ENCODE data around the gene SGMS1. TPM values are rescaled to one million over a fixed set of nuclear protein-coding genes. Genes with fewer than 3 reads are reported as not detected.
A peak's percentile ranks its signal among the peaks of the same experiment; 100 is the strongest.

SGMS1 gene
- total RNA-seq, 4 donors from 2014 or later = 64.3 to 132 (median 87.0) TPM

GRCh38 chr10:50417486-50417885 is 206.3 kb downstream of the SGMS1 start:
- 26% methylated on average over 6 of the region's 6 CpGs for WGBS
- DNase-seq (ENCODE audit: extremely low spot score) = no peak
- TF ChIP-seq POLR2A (IDR thresholded peaks at IDR 0.05; ENCODE audit: low read depth) (no peak), CTCF (IDR thresholded peaks at IDR 0.05) (no peak), POLR2AphosphoS5 (IDR thresholded peaks at IDR 0.05) (no peak), EP300 (IDR thresholded peaks at IDR 0.05) (no peak)
- no peaks in the 10 kb centered on the region for H3K36me3 ChIP-seq
- H3K4me1 ChIP-seq = peaks cover 23 to 47% (median 39%) of the 10 kb centered on the region in 4 donors
- H3K27ac ChIP-seq (replicated peaks in 1 of 4) = peak overlapping the region; percentile 80 to 88 (median 82)
- H3K4me3 ChIP-seq = peak overlapping the region; percentile 73 to 89 (median 77)
- no peaks in the 10 kb centered on the region for H3K9me3 ChIP-seq
- H3K27me3 ChIP-seq = no peaks in the 10 kb centered on the region
- intact Hi-C loops (cut with DNase I) = loop anchor here (5.0 kb wide), 4 partner anchors 45 to 205 kb away; partner anchors contain the start of gene SGMS1

- peaks cover 23 to 51% (median 33%) of the 10 kb centered on the region in 4 donors for H3K4me1 ChIP-seq
- H3K4me3 ChIP-seq = peak overlapping the region; percentile 73 to 89 (median 77)
- no peaks in the 10 kb centered on the region for H3K36me3 ChIP-seq
- no peak overlapping the region for H3K27ac ChIP-seq (replicated peaks in 1 of 4)
- TF ChIP-seq POLR2A (IDR thresholded peaks at IDR 0.05; ENCODE audit: low read depth) = no peak
- TF ChIP-seq CTCF (IDR thresholded peaks at IDR 0.05) = no peak
- no peak for TF ChIP-seq EP300 (IDR thresholded peaks at IDR 0.05)
- TF ChIP-seq POLR2AphosphoS5 (IDR thresholded peaks at IDR 0.05) = no peak
- no peaks in the 10 kb centered on the region for H3K27me3 ChIP-seq
- 61% methylated on average over 6 of the region's 6 CpGs for WGBS
- no peak for DNase-seq (ENCODE audit: extremely low spot score)
- H3K9me3 ChIP-seq = no peaks in the 10 kb centered on the region
- intact Hi-C loops (cut with DNase I) = loop anchor here (5.0 kb wide), 4 partner anchors 45 to 205 kb away; partner anchors contain the start of gene SGMS1
These were observed 206.9 kb downstream of the SGMS1 start for GRCh38 chr10:50416881-50417280.

- no peak for DNase-seq (ENCODE audit: extremely low spot score)
- H3K36me3 ChIP-seq = no peaks in the 10 kb centered on the region
- no peak for TF ChIP-seq CTCF (IDR thresholded peaks at IDR 0.05)
- no peak for TF ChIP-seq POLR2A (IDR thresholded peaks at IDR 0.05; ENCODE audit: low read depth)
- no peak for TF ChIP-seq POLR2AphosphoS5 (IDR thresholded peaks at IDR 0.05)
- no peak for TF ChIP-seq EP300 (IDR thresholded peaks at IDR 0.05)
- peaks cover 23 to 51% (median 28%) of the 10 kb centered on the region in 4 donors for H3K4me1 ChIP-seq
- no peaks in the 10 kb centered on the region for H3K9me3 ChIP-seq
- 46% methylated on average over 2 of the region's 2 CpGs for WGBS
- intact Hi-C loops (cut with DNase I) = loop anchor here (5.0 kb wide), 4 partner anchors 44 to 206 kb away; partner anchors contain the start of gene SGMS1
- no peak overlapping the region for H3K27ac ChIP-seq (replicated peaks in 1 of 4)
- H3K27me3 ChIP-seq = no peaks in the 10 kb centered on the region
- peak overlapping the region in 3 of 4 donors; percentile 4 to 89 (median 76) for H3K4me3 ChIP-seq
These were observed 207.5 kb downstream of the SGMS1 start for GRCh38 chr10:50416181-50416824.

- Histone ChIP-seq H3K9me3 (no peaks in the 10 kb centered on the region), H3K36me3 (no peaks in the 10 kb centered on the region), H3K27ac (replicated peaks in 1 of 4) (no peak overlapping the region), H3K27me3 (no peaks in the 10 kb centered on the region), H3K4me3 (no peak overlapping the region), H3K4me1 (peaks cover 23 to 55% (median 32%) of the 10 kb centered on the region in 4 donors)
- intact Hi-C loops (cut with DNase I) = loop anchor here (5.0 kb wide), 4 partner anchors 43 to 207 kb away; partner anchors contain the start of gene SGMS1
- TF ChIP-seq POLR2AphosphoS5 (IDR thresholded peaks at IDR 0.05) (no peak), CTCF (IDR thresholded peaks at IDR 0.05) (no peak), POLR2A (IDR thresholded peaks at IDR 0.05; ENCODE audit: low read depth) (no peak), EP300 (IDR thresholded peaks at IDR 0.05) (no peak)
- 89% methylated on average over 3 of the region's 3 CpGs for WGBS
- DNase-seq (ENCODE audit: extremely low spot score) = no peak
These were observed 208.5 kb downstream of the SGMS1 start for GRCh38 chr10:50415292-50415691.
